Stimulated activated CD4-positive, alpha-beta T cell treated with anti-CD3 and anti-CD28 coated beads, TNF-alpha, amount 100 ng/mL, for 48 hours (primary cell): Measurements from ENCODE around the gene HHAT.

Source experiments
- DNase-seq, 3 donors: peaks; one replicate each; pipeline ENCODE4 v3.0.0-alpha.2; 2020; ENCODE audit warnings: low read depth in 3 of 3

The HHAT gene

GRCh38 chr1:210328746-210329503 lies at the start of gene HHAT:
HHAT (plus strand) TSS chr1:210328902; CDS start chr1:210348976, 20,074 bp downstream.
- peak; percentile 32 to 47 (median 40) for DNase-seq

- DNase-seq, result no peak
Observed at GRCh38 chr1:210280221-210280620, 48.5 kb upstream of the HHAT start.

DNA sequence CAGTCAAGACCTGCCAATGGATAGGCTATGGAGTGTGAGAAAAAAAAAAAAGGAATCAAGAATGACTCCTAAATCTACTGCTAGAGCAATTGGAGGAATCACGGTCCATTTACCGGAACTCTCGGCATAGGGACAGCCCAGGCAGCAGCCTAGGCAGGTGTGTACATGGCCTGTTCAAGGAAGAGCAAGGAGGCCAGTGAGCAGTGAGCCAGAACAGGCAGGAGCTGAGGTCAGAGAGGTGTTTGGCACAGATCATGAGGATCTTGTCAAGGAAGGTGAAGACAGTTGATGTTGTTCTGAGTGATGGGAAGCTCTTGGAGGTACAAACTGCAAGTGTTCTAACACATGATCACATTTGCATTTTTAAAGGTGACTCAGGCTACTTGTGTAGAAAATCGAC lies 40.6 kb upstream of the HHAT start:
- no peak for DNase-seq

DNA sequence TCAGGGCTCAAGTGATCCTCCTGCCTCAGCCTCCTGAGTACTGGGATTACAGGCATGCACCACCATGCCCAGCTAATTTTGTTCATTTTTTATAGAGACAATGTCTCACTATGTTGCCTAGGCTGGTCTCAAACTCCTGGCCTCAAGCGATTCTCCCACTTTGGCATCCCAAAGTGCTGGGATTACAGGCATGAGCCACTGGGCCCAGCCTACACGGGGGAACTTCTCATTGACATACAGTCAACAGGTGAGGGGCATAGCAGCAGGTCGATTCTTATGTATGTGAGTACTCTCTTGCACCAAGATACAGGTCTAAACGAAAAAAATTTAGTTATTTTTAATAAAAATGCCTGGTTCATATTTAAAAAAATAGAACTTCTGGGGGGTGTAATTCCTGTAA lies 39.5 kb upstream of the HHAT start:
- no peak for DNase-seq

DNA sequence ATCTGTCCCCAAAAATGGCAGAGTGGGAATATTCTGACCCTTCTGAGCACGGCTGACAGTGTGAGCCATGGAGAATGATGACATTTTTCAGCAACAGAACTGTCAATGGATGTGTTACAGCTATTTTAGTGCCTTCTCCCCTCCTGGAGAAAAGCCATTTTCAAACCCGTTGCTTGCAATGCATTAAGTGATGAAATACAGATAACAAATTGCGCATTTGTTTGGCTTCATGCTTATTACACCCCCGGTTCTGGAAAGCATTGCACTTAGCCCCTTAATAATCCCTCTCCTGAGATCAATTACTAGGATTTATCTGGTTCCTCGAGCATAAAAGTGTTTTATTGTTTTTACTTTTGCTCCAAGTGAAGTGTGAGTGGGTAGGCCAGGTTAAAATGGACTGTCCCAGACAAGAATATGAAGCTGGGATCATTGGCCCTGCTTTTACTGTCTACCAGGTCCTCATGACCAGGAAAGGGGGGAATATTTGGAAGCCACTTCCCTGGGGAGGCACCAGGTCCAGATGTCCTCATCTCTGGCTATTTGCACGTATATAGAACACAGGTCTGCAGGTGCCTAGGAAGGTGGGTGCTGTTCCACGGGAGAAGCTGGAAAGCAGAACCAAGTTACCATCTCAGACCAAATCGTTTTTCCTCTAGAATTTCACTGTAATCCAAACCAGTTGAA lies 37.5 kb upstream of the HHAT start:
- no peak for DNase-seq

GRCh38 chr1:210291786-210292230 lies 36.9 kb upstream of the HHAT start:
- no peak for DNase-seq

DNA sequence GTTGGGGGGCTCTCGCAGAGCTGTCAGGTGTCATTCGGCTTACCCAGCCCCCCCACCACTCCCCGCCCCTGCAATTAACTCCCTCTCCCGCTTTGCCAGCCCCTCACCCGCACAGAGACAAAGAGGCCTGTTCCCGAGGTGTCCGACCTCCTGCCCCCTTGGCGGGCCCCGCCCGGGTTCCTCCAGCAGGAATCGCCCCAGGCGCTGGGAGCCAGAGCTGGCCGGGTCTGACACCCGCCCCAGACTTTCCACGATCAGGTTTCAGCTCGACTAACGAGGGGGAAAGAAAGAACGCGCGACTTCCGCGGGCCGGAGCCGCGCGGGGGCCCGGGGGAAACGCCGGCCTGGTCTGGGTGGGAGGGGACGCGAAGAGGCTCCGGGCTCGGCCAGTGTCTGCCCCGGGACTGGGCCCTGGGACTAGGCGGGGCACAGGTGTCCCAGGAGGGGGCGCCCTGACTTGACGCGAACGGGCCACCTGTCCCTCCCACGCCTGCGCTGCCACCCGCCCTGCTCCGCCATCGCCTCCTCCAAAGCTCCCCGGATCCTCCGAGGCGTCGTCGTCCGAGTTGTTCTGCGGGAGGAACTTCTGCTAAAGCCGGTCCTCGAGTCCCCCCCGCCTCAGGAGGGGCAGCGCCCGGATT lies 36.4 kb upstream of the HHAT start:
- DNase-seq, result peak; percentile 15 to 38 (median 21)

GRCh38 chr1:210293171-210293607 lies 35.5 kb upstream of the HHAT start:
- DNase-seq, result no peak

DNA sequence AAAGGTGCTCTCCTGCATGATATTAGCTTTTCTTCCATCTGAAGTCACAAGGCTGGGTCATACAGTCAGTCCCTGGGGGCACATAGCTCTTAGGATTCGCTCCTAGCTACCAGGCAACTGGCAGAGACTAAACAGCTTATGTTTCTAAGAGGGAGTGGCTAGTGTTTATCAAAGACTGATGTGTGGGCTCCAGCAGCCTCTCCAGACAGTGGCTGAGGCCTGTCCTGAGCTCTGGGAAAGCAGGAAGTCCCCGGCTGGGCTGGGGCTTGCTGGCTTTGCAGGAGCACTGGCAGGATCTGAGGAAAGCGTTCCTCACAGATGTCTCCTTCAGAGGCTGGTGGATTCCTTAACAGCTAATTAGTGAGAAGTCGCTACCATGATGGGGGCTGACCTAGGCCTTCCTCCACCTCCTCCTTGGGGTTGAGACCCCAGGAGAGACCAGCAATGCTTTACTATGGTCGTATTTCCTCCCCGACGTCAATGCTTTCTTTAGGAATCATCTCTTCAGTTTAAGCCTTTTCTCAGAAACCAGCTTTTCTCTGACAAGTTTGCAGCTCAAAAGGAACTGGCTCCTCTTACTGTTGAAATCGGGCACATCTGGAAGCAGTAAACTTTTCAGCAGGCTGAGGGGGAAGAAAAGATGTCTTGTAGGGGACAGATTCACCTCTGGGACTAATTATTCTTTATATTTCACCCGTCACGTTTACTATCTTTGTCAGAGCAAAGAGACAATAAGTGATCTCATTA lies 33.5 kb upstream of the HHAT start:
- no peak for DNase-seq

DNA sequence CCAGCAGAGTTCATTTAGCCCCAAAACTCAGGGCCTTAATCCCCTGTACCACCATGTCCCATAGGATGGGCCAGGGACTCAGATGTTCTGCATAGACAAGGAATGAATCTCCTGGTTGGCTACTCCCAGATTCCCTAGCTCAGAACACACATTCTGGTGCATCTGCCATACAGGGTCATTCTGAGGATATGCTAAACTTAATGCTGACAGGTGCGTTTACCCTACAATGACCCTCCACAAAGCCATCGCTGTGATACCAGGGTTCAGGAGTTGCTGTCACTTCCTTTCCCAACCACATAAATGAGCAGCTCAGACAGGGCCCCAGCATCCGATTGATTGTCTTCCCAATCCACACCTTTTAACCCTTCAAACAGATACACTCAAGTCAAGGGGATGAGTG lies 32.0 kb upstream of the HHAT start:
- no peak for DNase-seq

DNA sequence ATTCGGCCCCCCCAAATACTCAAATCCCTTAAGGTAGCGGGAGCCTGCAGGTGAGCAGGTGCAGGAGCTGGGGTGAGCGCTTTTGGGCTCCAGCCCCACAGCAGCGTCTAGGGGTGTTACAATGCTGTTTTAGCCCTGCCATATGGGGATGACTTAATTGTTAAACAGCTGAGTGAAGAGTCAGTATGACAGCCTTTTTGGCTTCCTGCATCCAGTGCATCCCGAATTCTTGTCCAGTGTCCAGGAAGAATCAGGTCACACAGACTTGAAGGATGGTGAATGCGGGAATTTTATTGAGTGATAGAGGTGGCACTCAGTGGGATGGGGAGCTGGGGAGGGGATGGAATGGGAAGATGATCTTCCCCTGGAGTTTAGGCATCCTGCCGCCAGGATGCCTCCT lies 30.4 kb upstream of the HHAT start:
- DNase-seq, result no peak

GRCh38 chr1:210298936-210299335 lies 29.8 kb upstream of the HHAT start:
- no peak for DNase-seq

GRCh38 chr1:210299501-210299900 lies 29.2 kb upstream of the HHAT start:
- DNase-seq, result no peak

DNA sequence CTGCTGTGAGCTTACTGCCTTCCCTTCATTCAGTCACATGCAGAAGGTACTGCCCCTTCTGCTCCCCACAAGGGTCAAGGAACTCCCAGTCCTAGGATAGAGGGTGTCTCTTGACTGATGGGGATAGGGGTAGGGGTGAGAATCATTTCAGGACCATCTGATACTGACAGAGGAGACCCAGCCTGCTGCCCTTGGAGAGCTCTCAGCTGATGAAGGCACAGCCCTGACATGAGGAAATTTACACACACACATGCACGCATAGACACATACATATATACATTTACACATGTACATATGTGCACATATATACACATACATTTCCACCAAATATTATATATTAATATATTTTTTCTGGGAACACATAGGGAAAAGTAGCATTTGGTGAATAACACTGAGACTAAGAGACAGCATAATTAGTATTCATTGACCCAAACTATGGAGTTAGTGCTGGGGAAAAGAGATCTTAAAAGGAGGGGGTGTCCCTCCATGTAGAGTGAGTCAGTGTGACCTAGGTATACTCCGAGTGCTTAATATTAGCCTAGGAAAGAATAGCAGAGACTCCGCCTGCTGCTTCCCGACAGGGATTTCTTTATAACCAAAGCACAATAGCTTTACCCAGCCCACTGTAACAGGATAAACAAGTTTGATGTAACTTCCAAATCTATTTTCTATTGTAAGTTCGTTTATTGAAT lies 27.6 kb upstream of the HHAT start:
- DNase-seq, result no peak

- no peak for DNase-seq
Observed at GRCh38 chr1:210301615-210302000, 27.1 kb upstream of the HHAT start.

DNA sequence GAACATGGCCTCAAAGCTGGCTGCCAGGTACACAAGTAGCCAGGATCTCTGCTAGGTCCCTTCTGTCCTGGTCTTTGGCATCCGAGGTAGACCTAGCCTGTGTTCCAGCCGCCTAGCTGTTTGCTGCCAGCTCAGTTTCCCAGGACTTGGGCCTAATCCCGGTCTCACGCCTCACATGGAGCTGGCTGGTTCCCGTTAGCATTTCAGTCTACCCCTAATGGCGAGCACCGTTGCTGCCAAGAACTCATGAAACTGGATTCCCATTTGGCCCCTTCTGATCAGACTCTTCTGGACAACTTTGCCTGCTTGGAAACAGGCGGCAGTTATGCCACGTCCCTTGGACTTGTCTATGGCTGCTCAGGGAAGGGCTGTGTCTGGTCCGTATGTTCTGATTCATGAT lies 26.2 kb upstream of the HHAT start:
- DNase-seq, result no peak

- no peak for DNase-seq
Observed at GRCh38 chr1:210303391-210303790, 25.3 kb upstream of the HHAT start.

DNA sequence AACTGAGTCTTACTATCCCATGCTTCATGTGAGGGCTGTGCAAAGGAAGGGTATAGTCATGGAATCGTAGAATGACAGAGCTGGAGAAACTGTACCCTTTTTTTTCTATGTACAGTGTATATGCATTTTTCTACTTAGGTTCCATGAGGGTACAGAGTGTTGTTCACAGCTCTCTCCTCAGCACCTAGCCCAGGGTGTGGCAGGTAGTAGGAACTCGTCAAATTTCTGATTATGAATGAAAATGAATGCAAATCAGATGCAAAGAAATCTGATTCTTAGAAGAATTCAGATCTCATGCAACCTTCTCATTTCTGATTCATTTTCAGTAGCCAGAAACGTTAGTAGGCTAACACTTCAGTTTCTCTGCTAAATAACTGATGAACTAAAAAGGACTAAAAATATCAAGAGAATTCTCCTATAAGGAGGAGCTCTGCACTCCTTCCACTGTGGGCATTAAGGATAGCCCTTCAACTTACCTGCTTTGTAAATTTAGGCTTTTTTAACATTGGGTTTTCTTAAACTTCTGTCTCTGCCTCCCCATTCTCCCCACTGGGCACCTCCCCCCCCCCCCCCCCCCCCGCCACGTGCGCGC lies 18.0 kb upstream of the HHAT start:
- DNase-seq, result no peak

DNA sequence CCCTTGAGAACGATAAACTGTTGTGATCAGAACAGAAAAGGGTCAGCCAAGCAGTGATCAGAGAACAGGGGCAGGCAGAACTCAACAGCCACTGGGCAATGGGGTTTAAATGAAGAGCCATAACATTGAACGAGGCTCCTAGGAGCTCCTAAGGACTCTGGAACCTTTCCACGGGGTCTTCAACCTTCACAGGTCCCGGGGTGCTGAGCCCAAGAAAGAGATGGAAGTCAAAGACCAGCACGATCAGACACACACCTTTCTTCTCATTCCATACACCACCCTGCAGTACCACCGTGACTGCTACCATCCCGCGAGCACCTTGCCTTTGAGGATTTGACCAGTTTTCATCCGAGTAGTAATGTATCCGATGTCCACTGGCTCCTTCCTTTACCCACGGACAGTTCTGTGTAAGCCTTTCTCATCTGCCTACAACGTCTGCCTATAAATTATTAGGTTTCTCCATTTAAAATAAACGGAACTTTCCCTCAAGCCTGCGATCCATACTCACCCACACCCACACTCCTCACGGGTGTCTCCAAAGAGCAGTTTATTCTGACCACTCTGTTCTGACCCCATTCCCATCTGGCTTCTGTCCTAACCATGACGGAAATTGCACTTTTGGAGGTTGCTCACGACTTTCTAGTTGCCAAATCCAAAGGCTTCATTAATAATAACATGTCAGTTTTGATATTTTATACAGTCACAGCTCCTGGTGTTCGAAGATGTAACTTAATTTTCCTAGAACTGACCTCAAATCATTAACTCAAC lies 16.8 kb upstream of the HHAT start:
- DNase-seq, result no peak

GRCh38 chr1:210313046-210313595 lies 15.6 kb upstream of the HHAT start:
- no peak for DNase-seq
